ENCODE results near the gene GHRH.

DNA sequence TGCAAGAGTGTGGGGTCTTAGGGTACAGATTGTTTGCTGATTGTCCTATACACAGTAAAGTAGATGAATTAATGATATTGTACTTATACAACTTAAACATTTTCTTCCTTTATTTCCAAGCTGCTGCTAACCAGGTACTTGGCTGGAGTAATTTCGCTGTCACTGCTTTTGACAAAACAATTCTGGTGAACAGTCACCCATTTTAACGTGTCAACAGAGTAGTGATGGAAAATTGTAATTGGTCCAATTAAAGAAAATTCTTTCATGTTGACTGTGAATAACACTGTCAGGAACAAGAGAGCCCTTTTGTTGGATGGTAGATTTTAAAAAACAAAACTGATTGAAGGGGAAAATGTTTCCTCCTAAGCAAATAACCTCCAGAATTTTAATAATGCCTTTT lies 55.8 kb downstream of the GHRH start:
- TF ChIP-seq, protein P1, sequence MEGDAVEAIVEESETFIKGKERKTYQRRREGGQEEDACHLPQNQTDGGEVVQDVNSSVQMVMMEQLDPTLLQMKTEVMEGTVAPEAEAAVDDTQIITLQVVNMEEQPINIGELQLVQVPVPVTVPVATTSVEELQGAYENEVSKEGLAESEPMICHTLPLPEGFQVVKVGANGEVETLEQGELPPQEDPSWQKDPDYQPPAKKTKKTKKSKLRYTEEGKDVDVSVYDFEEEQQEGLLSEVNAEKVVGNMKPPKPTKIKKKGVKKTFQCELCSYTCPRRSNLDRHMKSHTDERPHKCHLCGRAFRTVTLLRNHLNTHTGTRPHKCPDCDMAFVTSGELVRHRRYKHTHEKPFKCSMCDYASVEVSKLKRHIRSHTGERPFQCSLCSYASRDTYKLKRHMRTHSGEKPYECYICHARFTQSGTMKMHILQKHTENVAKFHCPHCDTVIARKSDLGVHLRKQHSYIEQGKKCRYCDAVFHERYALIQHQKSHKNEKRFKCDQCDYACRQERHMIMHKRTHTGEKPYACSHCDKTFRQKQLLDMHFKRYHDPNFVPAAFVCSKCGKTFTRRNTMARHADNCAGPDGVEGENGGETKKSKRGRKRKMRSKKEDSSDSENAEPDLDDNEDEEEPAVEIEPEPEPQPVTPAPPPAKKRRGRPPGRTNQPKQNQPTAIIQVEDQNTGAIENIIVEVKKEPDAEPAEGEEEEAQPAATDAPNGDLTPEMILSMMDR (IDR thresholded peaks at IDR 0.05) = no peak
- no peak for TF ChIP-seq POLR2A (IDR thresholded peaks at IDR 0.05)
